ENCODE measurements around the gene METTL18.

DNA sequence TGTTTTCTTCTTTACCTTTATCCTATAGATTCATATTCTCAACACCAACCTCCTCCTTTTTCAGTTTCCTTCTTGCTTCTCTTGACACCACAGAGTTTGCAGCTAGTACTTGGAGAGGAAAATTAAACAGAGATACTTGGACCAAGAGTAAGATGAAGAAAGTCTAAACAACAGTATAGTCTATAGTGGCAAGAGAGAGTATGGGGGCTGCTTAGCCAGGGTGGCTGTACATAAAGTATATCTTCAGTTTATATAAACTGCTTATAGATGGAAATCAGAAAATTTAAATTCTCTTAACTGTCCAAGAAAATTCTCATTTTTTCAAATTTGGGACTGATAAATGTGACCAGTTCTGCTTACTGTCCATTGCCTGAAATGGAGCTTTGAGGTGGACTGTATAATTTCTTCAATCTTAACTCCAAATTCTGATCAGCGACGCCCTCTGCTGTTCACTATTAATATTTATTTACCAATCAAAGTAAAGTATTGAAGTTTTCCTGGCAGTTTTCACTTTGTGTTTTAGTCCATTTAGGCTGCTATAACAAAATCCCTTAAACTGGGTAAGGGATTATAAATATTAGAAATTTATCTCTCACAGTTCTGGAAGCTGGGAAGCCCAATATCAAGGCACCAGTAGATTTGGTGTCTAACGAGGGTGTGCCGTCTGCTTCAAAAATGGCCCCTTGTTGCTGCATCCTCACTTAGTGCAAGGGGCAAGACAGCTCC lies 14.8 kb upstream of the METTL18 start:
- TF ChIP-seq, protein P1, sequence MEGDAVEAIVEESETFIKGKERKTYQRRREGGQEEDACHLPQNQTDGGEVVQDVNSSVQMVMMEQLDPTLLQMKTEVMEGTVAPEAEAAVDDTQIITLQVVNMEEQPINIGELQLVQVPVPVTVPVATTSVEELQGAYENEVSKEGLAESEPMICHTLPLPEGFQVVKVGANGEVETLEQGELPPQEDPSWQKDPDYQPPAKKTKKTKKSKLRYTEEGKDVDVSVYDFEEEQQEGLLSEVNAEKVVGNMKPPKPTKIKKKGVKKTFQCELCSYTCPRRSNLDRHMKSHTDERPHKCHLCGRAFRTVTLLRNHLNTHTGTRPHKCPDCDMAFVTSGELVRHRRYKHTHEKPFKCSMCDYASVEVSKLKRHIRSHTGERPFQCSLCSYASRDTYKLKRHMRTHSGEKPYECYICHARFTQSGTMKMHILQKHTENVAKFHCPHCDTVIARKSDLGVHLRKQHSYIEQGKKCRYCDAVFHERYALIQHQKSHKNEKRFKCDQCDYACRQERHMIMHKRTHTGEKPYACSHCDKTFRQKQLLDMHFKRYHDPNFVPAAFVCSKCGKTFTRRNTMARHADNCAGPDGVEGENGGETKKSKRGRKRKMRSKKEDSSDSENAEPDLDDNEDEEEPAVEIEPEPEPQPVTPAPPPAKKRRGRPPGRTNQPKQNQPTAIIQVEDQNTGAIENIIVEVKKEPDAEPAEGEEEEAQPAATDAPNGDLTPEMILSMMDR (IDR thresholded peaks at IDR 0.05), result peak; percentile 27 to 49 (median 44)
- TF ChIP-seq POLR2A (IDR thresholded peaks at IDR 0.05) (no peak), POLR2AphosphoS5 (IDR thresholded peaks at IDR 0.05; ENCODE audit: insufficient read depth in 1 of 2, low read depth in 1 of 2) (no peak)
